Measurements from ENCODE around the gene NME7. TPM values are rescaled to one million over a fixed set of nuclear protein-coding genes. Genes with fewer than 3 reads are reported as not detected.

The NME7 gene
- total RNA-seq, 1 experiment from 2014 or later = 25.2 TPM

DNA sequence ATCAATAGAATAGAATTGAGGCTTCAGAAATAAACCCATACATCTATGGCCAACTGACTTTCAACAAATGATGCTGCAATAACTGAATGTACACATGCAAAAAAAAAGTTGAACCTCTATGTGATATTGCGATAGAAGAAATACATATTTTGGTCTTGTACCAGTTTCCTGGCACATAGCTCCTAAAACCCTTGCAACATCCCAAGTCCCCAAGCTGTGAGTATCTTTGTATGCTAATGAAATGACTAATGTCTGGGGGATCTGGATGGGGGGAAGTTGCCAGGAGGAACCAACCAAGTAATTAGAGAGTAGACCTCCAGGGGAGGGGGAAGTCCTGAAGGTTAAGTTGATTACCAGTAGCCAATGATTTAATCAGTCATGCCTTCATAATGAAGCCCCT is 24.8 kb upstream of the NME7 start:
- no peak for TF ChIP-seq CTCF (IDR thresholded peaks at IDR 0.05; ENCODE audit: unreplicated experiment)
- DNase-seq = no peak
- no peak overlapping the region for H3K27ac Mint-ChIP-seq (ENCODE audit: unreplicated experiment)
- peaks cover 10% of the 10 kb centered on the region for H3K4me1 Mint-ChIP-seq (ENCODE audit: low read depth, unreplicated experiment)
- no peak overlapping the region for H3K4me3 Mint-ChIP-seq (ENCODE audit: low read depth, unreplicated experiment)
- no peaks in the 10 kb centered on the region for H3K9me3 Mint-ChIP-seq (ENCODE audit: low read depth, unreplicated experiment)
- CTCF ChIA-PET = no interaction called here
- intact Hi-C loops (cut with micrococcal nuclease; ENCODE audit: unreplicated experiment) = no loop called here
- peaks cover 33% of the 10 kb centered on the region for H3K36me3 Mint-ChIP-seq (ENCODE audit: insufficient read depth, unreplicated experiment)
- H3K27me3 Mint-ChIP-seq (ENCODE audit: unreplicated experiment) = no peaks in the 10 kb centered on the region
- no TSS peak for BruUV-seq (replicated peaks)

GRCh38 chr1:169390303-169390702 is 22.7 kb upstream of the NME7 start:
- no peaks in the 10 kb centered on the region for H3K9me3 Mint-ChIP-seq (ENCODE audit: low read depth, unreplicated experiment)
- H3K27ac Mint-ChIP-seq (ENCODE audit: unreplicated experiment) = no peak overlapping the region
- no peaks in the 10 kb centered on the region for H3K27me3 Mint-ChIP-seq (ENCODE audit: unreplicated experiment)
- no peak overlapping the region for H3K4me3 Mint-ChIP-seq (ENCODE audit: low read depth, unreplicated experiment)
- H3K36me3 Mint-ChIP-seq (ENCODE audit: insufficient read depth, unreplicated experiment) = peaks cover 26% of the 10 kb centered on the region
- H3K4me1 Mint-ChIP-seq (ENCODE audit: low read depth, unreplicated experiment) = peaks cover 10% of the 10 kb centered on the region
- no peak for TF ChIP-seq CTCF (IDR thresholded peaks at IDR 0.05; ENCODE audit: unreplicated experiment)
- DNase-seq = no peak
- intact Hi-C loops (cut with micrococcal nuclease; ENCODE audit: unreplicated experiment) = no loop called here
- BruUV-seq (replicated peaks) = no TSS peak
- CTCF ChIA-PET = no interaction called here

DNA sequence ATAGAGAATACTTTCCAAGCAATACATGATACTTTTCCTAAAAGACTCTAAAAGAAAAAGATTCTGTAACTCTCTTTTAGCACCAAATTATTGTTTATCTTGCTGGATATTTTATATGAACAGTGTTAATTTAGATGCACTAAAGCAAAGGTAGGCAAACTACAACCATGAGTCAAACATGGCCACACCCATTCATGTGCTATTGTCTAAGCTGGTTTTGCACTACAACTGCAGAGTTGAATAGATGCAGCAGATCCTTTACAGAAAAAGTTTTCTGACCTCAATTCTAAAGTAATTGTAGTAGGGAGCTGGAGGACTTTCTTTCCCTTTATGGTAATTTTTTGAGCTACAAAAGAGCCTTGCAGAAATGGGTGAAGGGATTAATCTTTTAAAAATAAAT is 19.8 kb upstream of the NME7 start:
- H3K36me3 Mint-ChIP-seq (ENCODE audit: insufficient read depth, unreplicated experiment) = peaks cover 26% of the 10 kb centered on the region
- H3K4me1 Mint-ChIP-seq (ENCODE audit: low read depth, unreplicated experiment) = peaks cover 10% of the 10 kb centered on the region
- CTCF ChIA-PET = interaction anchor here (1.0 kb wide), 1 partner anchor 159 kb away, joined by 5 read pairs; no protein-coding TSS in a partner anchor
- intact Hi-C loops (cut with micrococcal nuclease; ENCODE audit: unreplicated experiment) = loop anchor here (5.0 kb wide), 1 partner anchor 140 kb away; no protein-coding TSS in a partner anchor
- TSS peak; percentile 11 for BruUV-seq (replicated peaks)
- DNase-seq = no peak
- no peak overlapping the region for H3K4me3 Mint-ChIP-seq (ENCODE audit: low read depth, unreplicated experiment)
- no peaks in the 10 kb centered on the region for H3K9me3 Mint-ChIP-seq (ENCODE audit: low read depth, unreplicated experiment)
- peak overlapping the region; percentile 24 for H3K27ac Mint-ChIP-seq (ENCODE audit: unreplicated experiment)
- H3K27me3 Mint-ChIP-seq (ENCODE audit: unreplicated experiment) = no peaks in the 10 kb centered on the region
- TF ChIP-seq CTCF (IDR thresholded peaks at IDR 0.05; ENCODE audit: unreplicated experiment) = no peak

DNA sequence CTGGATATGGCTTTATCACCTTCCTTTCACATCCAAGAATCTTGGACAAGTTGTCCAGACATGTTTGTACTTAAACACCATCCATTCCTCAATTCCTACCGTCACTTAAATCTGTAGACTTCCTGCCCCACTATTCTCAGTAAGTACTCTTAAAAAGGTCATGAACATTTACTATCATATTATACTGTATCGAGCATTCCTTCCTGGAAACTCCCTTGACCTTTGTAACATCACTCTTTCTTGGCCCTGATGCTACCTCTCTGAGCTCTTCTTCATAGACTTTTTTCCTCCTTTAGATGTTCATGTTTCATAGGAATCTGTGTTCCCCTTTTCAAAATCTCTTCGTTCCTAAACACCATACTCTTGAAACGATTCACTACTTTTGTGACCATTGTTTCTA is 15.9 kb upstream of the NME7 start:
- CTCF ChIA-PET = no interaction called here
- peaks cover 7% of the 10 kb centered on the region for H3K4me1 Mint-ChIP-seq (ENCODE audit: low read depth, unreplicated experiment)
- no peak for DNase-seq
- H3K36me3 Mint-ChIP-seq (ENCODE audit: insufficient read depth, unreplicated experiment) = peaks cover 19% of the 10 kb centered on the region
- no peaks in the 10 kb centered on the region for H3K9me3 Mint-ChIP-seq (ENCODE audit: low read depth, unreplicated experiment)
- no peak overlapping the region for H3K27ac Mint-ChIP-seq (ENCODE audit: unreplicated experiment)
- no peak for TF ChIP-seq CTCF (IDR thresholded peaks at IDR 0.05; ENCODE audit: unreplicated experiment)
- intact Hi-C loops (cut with micrococcal nuclease; ENCODE audit: unreplicated experiment) = no loop called here
- no TSS peak for BruUV-seq (replicated peaks)
- H3K4me3 Mint-ChIP-seq (ENCODE audit: low read depth, unreplicated experiment) = no peak overlapping the region
- H3K27me3 Mint-ChIP-seq (ENCODE audit: unreplicated experiment) = no peaks in the 10 kb centered on the region
